Endothelial cell of umbilical vein (primary cell): ENCODE measurements around the gene POLR2B. TPM values are rescaled to one million over a fixed set of nuclear protein-coding genes. Genes with fewer than 3 reads are reported as not detected.
"Not testable (repeated sequence)": the region's sequence is repeated elsewhere in the genome, so short reads cannot be mapped to it uniquely, and the experiment has no call there.

ENCODE experiments used
- BruUV-seq: library from RNA; stranded (reverse); fragments of 400-500 nt; replicated peaks from 2 replicates; lab custom pipeline; 2021; lab: Mats Ljungman, UMichigan
- CTCF ChIA-PET: fragments of 300-600, 350-600 bp; sonication (Branson Sonifier 250); formaldehyde crosslinking; loops from one replicate; lab custom pipeline; 2021; ENCODE audit warnings: antibody characterized with exemption, inconsistent platforms; lab: Charles Lee
- POLR2A ChIA-PET: fragments of 300-600, 350-600 bp; sonication (Branson Sonifier 250); formaldehyde crosslinking; loops from one replicate; lab custom pipeline; 2021; ENCODE audit warnings: antibody characterized with exemption, inconsistent platforms; lab: Charles Lee
- DNase-seq: peaks from one replicate; pipeline ENCODE4 v3.0.0-alpha.2; 2011; ENCODE audit warnings: low read depth, low spot score
- FAIRE-seq: peaks from 2 replicates; lab custom pipeline; 2011; peaks lifted over from hg19 to GRCh38; lab: Jason Lieb, UNC
- H2AFZ ChIP-seq: 2 replicates; pipeline ENCODE4 v1.6.0; 2012; ENCODE audit warnings: low read depth, low read length, control low read depth, inconsistent platforms
- H3K27ac ChIP-seq: 2 replicates; pipeline ENCODE4 v1.5.1; 2011; ENCODE audit warnings: low read depth, mild to moderate bottlenecking, control low read depth, low read length, moderate library complexity; ENCODE audit not compliant: insufficient read depth
- H3K27me3 ChIP-seq, 2 experiments: 2 replicates each; pipeline versions ENCODE4 v1.6.0 to v1.6.1; 2011; ENCODE audit warnings: low read length in 2 of 2, mixed read lengths in 1 of 2; ENCODE audit not compliant: control insufficient read depth in 2 of 2, insufficient read depth in 2 of 2
- H3K36me3 ChIP-seq, 2 experiments: 2 replicates in 1 of 2; 3 replicates in 1 of 2; pipeline ENCODE4 v1.5.1; 2011; ENCODE audit warnings: low read length in 2 of 2, mild to moderate bottlenecking in 1 of 2, moderate library complexity in 1 of 2; ENCODE audit not compliant: control insufficient read depth in 2 of 2, insufficient read depth in 2 of 2; ENCODE audit errors: extremely low read depth in 1 of 2
- H3K4me1 ChIP-seq: 3 replicates; pipeline ENCODE4 v1.5.1; 2011; ENCODE audit warnings: mild to moderate bottlenecking, low read length; ENCODE audit not compliant: control insufficient read depth, insufficient read depth; ENCODE audit errors: extremely low read depth
- H3K4me2 ChIP-seq: 2 replicates; pipeline ENCODE4 v1.6.1; 2011; ENCODE audit warnings: low read length, control low read depth, mixed read lengths; ENCODE audit not compliant: insufficient read depth
- H3K4me3 ChIP-seq, 3 experiments: fragments of 200-600 bp in 1 of 3; sonication (generic), shearing (Covaris generic) in 1 of 3; replicated peaks in 1 of 3; 2 replicates each; pipeline ENCODE4 v1.5.1; 2011 to 2016; ENCODE audit warnings: control low read depth in 3 of 3, low read length in 3 of 3, mild to moderate bottlenecking in 2 of 3, inconsistent platforms in 1 of 3, low read depth in 1 of 3, moderate library complexity in 1 of 3; ENCODE audit not compliant: insufficient read depth in 1 of 3
- H3K79me2 ChIP-seq: 2 replicates; pipeline ENCODE4 v1.6.0; 2012; ENCODE audit warnings: low read length, inconsistent platforms; ENCODE audit not compliant: control insufficient read depth, insufficient read depth
- H3K9ac ChIP-seq: replicated peaks from 2 replicates; pipeline ENCODE3; 2011; ENCODE audit warnings: low read length, control low read depth; ENCODE audit not compliant: insufficient read depth; ENCODE audit errors: extremely low read depth
- H3K9me1 ChIP-seq: replicated peaks from 3 replicates; pipeline ENCODE4 v1.6.0; 2011; ENCODE audit warnings: mild to moderate bottlenecking, low read length; ENCODE audit not compliant: control insufficient read depth, insufficient read depth; ENCODE audit errors: extremely low read depth
- H3K9me3 ChIP-seq: replicated peaks from 2 replicates; pipeline ENCODE4 v1.5.1; 2012; ENCODE audit warnings: low read length, inconsistent platforms; ENCODE audit not compliant: control insufficient read depth, insufficient read depth
- H4K20me1 ChIP-seq: replicated peaks from 2 replicates; pipeline ENCODE3; 2011; ENCODE audit warnings: mild to moderate bottlenecking, low read length; ENCODE audit not compliant: control insufficient read depth, insufficient read depth; ENCODE audit errors: extremely low read depth
- EZH2 ChIP-seq: IDR thresholded peaks from 2 replicates; pipeline ENCODE4 v1.6.1; 2012; ENCODE audit warnings: borderline replicate concordance, low read depth, mild to moderate bottlenecking, moderate library complexity, low read length, inconsistent platforms; ENCODE audit not compliant: severe bottlenecking
- FOS ChIP-seq: IDR thresholded peaks from 2 replicates; pipeline ENCODE4 v1.6.1; 2011; ENCODE audit warnings: mild to moderate bottlenecking, low read length, moderate library complexity, borderline replicate concordance; ENCODE audit not compliant: insufficient read depth
- GATA2 ChIP-seq: IDR thresholded peaks from 2 replicates; pipeline ENCODE4 v1.7.0; 2011; ENCODE audit warnings: low read depth, mild to moderate bottlenecking, moderate library complexity, mixed read lengths, low read length; ENCODE audit not compliant: insufficient read length, insufficient read depth
- JUN ChIP-seq: IDR thresholded peaks from 2 replicates; pipeline ENCODE4 v1.6.1; 2011; ENCODE audit warnings: borderline replicate concordance, low read depth; ENCODE audit not compliant: insufficient read length, insufficient read depth
- MYC ChIP-seq: IDR thresholded peaks from one replicate; pipeline ENCODE4 v1.6.1; 2011; ENCODE audit warnings: mild to moderate bottlenecking, low read depth, low read length
- POLR2AphosphoS5 ChIP-seq: IDR thresholded peaks from 2 replicates; pipeline ENCODE4 v1.6.1; 2012; ENCODE audit warnings: low read depth, mild to moderate bottlenecking, control low read depth, low read length, moderate library complexity; ENCODE audit not compliant: insufficient read depth
- dilution Hi-C: fragments of 300-500 bp; cut with MboI; formaldehyde crosslinking; loops from one replicate; pipeline ENCODE4 v1.15.0; 2019; ENCODE audit warnings: low sequenced_read_pairs; ENCODE audit not compliant: extremely low pct_ligation_motif_present
- intact Hi-C: fragments of 100-400 bp; cut with micrococcal nuclease; formaldehyde crosslinking; loops from one replicate; pipeline ENCODE4 v1.10.0; 2022
- polyA plus RNA-seq, 4 experiments: library from polyadenylated mRNA; depleted of rRNA in 3 of 4; stranded (reverse) in 3 of 4; unstranded in 1 of 4; fragments of >200 nt; gene quantifications; 2 replicates each; pipeline versions ENCODE4 v1.2.1 to v1.2.3, GENCODE V29; 2011 to 2012; ENCODE audit warnings: missing spikeins in 1 of 4
- total RNA-seq: library from RNA; stranded (reverse); gene quantifications from 2 replicates; pipeline ENCODE4 v1.2.3, GENCODE V29; 2021
- TF ChIP-seq, protein P1 (sequence below): IDR thresholded peaks from 2 replicates; pipeline ENCODE4 v1.6.1; 2011; ENCODE audit not compliant: insufficient read depth, insufficient read length

POLR2B gene
- total and polyA plus RNA-seq, 2 donors (not counting 3 experiments of a cell fraction or from before 2014, with no cell fraction given), result 75.5 to 148 TPM

DNA sequence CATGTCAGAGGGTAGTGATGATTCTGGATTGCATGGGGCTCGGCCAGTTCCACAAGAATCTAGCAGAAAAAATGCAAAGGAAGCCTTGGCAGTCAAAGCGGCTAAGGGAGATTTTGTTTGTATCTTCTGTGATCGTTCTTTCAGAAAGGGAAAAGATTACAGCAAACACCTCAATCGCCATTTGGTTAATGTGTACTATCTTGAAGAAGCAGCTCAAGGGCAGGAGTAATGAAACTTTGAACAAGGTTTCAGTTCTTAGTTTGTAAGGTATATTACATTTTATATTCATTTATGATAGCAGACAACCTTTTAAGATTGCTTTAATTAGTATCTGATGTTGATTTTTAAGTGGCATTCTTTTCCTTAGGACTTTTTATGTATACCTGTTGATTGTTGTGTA lies 46.8 kb upstream of the POLR2B start:
- intact Hi-C loops (no loop called here), dilution Hi-C loops (no loop called here)
- TF ChIP-seq MYC, result no peak
- TF ChIP-seq FOS, result no peak
- no peak for TF ChIP-seq EZH2
- TF ChIP-seq, protein P1, sequence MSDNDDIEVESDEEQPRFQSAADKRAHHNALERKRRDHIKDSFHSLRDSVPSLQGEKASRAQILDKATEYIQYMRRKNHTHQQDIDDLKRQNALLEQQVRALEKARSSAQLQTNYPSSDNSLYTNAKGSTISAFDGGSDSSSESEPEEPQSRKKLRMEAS, result no peak
- no peak for TF ChIP-seq GATA2
- Histone ChIP-seq H3K9ac (no peak overlapping the region), H4K20me1 (no peaks in the 10 kb centered on the region), H3K4me3 (no peak overlapping the region), H3K4me1 (no peaks in the 10 kb centered on the region), H3K27me3 (no peaks in the 10 kb centered on the region), H3K9me1 (no peaks in the 10 kb centered on the region), H3K4me2 (no peak overlapping the region), H3K36me3 (peaks cover 14% of the 10 kb centered on the region in 2 experiments), H2AFZ (no peak overlapping the region), H3K9me3 (no peaks in the 10 kb centered on the region), H3K27ac (no peak overlapping the region), H3K79me2 (peaks cover 10% of the 10 kb centered on the region)
- ChIA-PET POLR2A (interaction anchor here (1.0 kb wide), 1 partner anchor 24 kb away, joined by 3 read pairs; the partner anchor contains the start of gene REST), CTCF (interaction anchor here (1.3 kb wide), 1 partner anchor 9 kb away, joined by 3 read pairs; no protein-coding TSS in a partner anchor)
- FAIRE-seq (no peak), DNase-seq (no peak)
- no TSS peak for BruUV-seq

DNA sequence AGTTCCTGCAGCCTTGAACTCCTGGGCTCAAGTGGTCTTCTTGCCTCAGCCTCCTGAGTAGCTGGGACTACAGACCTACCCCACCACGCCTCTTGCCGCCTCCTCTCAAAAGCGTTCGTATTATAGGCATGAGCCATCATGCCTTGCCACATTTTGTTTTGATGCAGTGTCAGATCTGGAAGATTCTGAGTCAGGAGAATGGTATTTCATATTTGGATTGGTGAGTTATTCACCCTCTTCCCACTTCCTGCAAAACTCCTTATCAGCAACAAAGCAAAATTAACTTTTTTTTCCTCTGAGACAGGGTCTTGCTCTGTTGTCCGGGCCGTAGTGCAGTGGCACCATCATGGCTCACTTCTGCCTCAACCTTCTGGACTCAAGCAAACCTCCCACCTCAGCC lies 41.4 kb upstream of the POLR2B start:
- peak; percentile 43 for TF ChIP-seq POLR2AphosphoS5
- no peak for TF ChIP-seq EZH2
- TF ChIP-seq, protein P1, result no peak
- TF ChIP-seq JUN, result peak; percentile 73
- TF ChIP-seq GATA2, result peak; percentile 85
- TF ChIP-seq FOS, result peak; percentile 88
- Histone ChIP-seq H3K9me3 (no peaks in the 10 kb centered on the region), H3K9me1 (no peaks in the 10 kb centered on the region), H3K4me2 (no peak overlapping the region), H4K20me1 (no peaks in the 10 kb centered on the region), H3K4me3 (no peak overlapping the region), H3K79me2 (peaks cover 3% of the 10 kb centered on the region), H3K27ac (peak overlapping the region; percentile 5), H3K4me1 (peaks cover 10% of the 10 kb centered on the region), H3K27me3 (no peaks in the 10 kb centered on the region), H3K9ac (no peak overlapping the region), H3K36me3 (no peaks in the 10 kb centered on the region), H2AFZ (no peak overlapping the region)
- BruUV-seq, result no TSS peak
- DNase-seq (peak; percentile 82), FAIRE-seq (peak; percentile 97)
- intact Hi-C loops, result no loop called here
- ChIA-PET CTCF (no interaction called here), POLR2A (no interaction called here)
- dilution Hi-C loops, result no loop called here

DNA sequence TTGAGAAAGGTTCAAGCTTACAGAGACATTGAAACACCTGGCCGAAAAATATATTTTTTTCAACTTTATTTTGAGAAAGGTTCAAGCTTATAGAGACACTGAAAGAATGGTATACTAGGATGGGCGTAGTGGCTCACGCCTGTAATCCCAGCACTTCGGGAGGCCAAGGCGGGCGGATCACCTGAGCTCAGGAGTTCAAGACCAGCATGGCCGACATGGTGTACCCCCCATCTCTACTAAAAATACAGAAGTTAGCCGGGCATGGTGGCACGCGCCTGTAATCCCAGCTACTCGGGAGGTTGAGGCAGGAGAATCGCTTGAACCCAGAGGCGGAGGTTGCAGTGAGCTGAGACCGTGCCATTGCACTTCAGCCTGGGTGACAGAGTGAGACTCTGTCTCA lies 38.9 kb upstream of the POLR2B start:
- CTCF ChIA-PET, H3K4me2 ChIP-seq, POLR2A ChIA-PET, intact Hi-C loops, H4K20me1 ChIP-seq, dilution Hi-C loops, H3K4me1 ChIP-seq, H3K79me2 ChIP-seq, H3K9me1 ChIP-seq, H3K27ac ChIP-seq, H2AFZ ChIP-seq, H3K9me3 ChIP-seq, H3K27me3 ChIP-seq, BruUV-seq, H3K9ac ChIP-seq, FAIRE-seq, H3K36me3 ChIP-seq, DNase-seq, H3K4me3 ChIP-seq: not testable (repeated sequence)
